GM12878 (cell line): ENCODE measurements around the gene ME2. TPM values are rescaled to one million over a fixed set of nuclear protein-coding genes. Genes with fewer than 3 reads are reported as not detected.
"Not testable (repeated sequence)": the region's sequence is repeated elsewhere in the genome, so short reads cannot be mapped to it uniquely, and the experiment has no call there.

Source experiments
- ATAC-seq: fragments of 200-7000 bp; cut with Tn5 transposase; 3 replicates; pipeline ENCODE4 v1.9.1; 2020; ENCODE audit warnings: mild to moderate bottlenecking, moderate library complexity
- BruUV-seq: library from RNA; stranded (reverse); fragments of 400-500 nt; replicated peaks from 2 replicates; lab custom pipeline; 2021; lab: Mats Ljungman, UMichigan
- CTCF ChIA-PET: fragments of 300-600 bp; sonication (Branson Sonifier 250); formaldehyde crosslinking; extraction: SDS; loops from one replicate; lab custom pipeline; 2021; ENCODE audit warnings: inconsistent platforms; lab: Yijun Ruan, JAX
- POLR2A ChIA-PET: fragments of 350-600 bp; formaldehyde crosslinking; extraction: SDS; loops from one replicate; lab custom pipeline; 2021; ENCODE audit warnings: inconsistent platforms; lab: Charles Lee
- RAD21 ChIA-PET: fragments of 300-600 bp; sonication (Branson Sonifier 250); formaldehyde crosslinking; loops from one replicate; lab custom pipeline; 2023; ENCODE audit warnings: antibody characterized with exemption; ENCODE audit not compliant: unreplicated experiment; lab: Charles Lee
- SMC1A ChIA-PET: fragments of 300-600 bp; sonication (Branson Sonifier 250); formaldehyde crosslinking; loops from one replicate; lab custom pipeline; 2023; ENCODE audit not compliant: unreplicated experiment, uncharacterized antibody; lab: Charles Lee
- DNase-seq: peaks from one replicate; pipeline ENCODE4 v3.0.0-alpha.2; 2011; ENCODE audit warnings: low read depth, low spot score
- FAIRE-seq: peaks from 3 replicates; lab custom pipeline; 2011; peaks lifted over from hg19 to GRCh38; lab: Jason Lieb, UNC
- H2AFZ ChIP-seq: 2 replicates; pipeline ENCODE4 v1.6.0; 2011; ENCODE audit warnings: low read depth, low read length, control low read depth; ENCODE audit not compliant: control insufficient read depth
- H3K27ac ChIP-seq: 2 replicates; pipeline ENCODE4 v1.5.1; 2011; ENCODE audit warnings: control low read depth; ENCODE audit not compliant: control insufficient read depth, insufficient read depth
- H3K27me3 ChIP-seq, 2 experiments: replicated peaks in 1 of 2; 2 replicates each; pipeline versions ENCODE4 v1.6.0 to v1.6.1; 2011; ENCODE audit warnings: low read length in 1 of 2; ENCODE audit not compliant: control insufficient read depth in 2 of 2, insufficient read depth in 2 of 2
- H3K36me3 ChIP-seq, 2 experiments: 2 replicates each; pipeline ENCODE4 v1.5.1; 2011; ENCODE audit warnings: low read length in 1 of 2; ENCODE audit not compliant: control insufficient read depth in 2 of 2, insufficient read depth in 2 of 2
- H3K4me1 ChIP-seq: 2 replicates; pipeline ENCODE4 v1.6.1; 2011; ENCODE audit warnings: mild to moderate bottlenecking, low read length, moderate library complexity, mixed read lengths; ENCODE audit not compliant: control insufficient read depth, insufficient read depth
- H3K4me2 ChIP-seq: 2 replicates; pipeline ENCODE4 v1.6.0; 2011; ENCODE audit warnings: control low read depth; ENCODE audit not compliant: control insufficient read depth, insufficient read depth
- H3K4me3 ChIP-seq: fragments of 200-600 bp; sonication (generic); 2 replicates; pipeline ENCODE4 v1.5.1; 2016
- H3K79me2 ChIP-seq: 2 replicates; pipeline ENCODE4 v1.6.0; 2011; ENCODE audit warnings: low read length; ENCODE audit not compliant: control insufficient read depth, insufficient read depth
- H3K9ac ChIP-seq: 2 replicates; pipeline ENCODE4 v1.8.0; 2011; ENCODE audit warnings: low read length, control low read depth, mixed read lengths; ENCODE audit not compliant: control insufficient read depth, insufficient read depth
- H3K9me3 ChIP-seq: replicated peaks from 3 replicates; pipeline ENCODE4 v1.5.1; 2011; ENCODE audit warnings: mild to moderate bottlenecking, low read length; ENCODE audit not compliant: control insufficient read depth, insufficient read depth
- H4K20me1 ChIP-seq: 2 replicates; pipeline ENCODE4 v1.6.0; 2011; ENCODE audit not compliant: control insufficient read depth, insufficient read depth
- CTCF ChIP-seq, 3 experiments: IDR thresholded peaks in 2 of 3; conservative IDR thresholded peaks in 1 of 3; 2 replicates each; pipeline ENCODE4 v1.5.1; 2011; ENCODE audit warnings: low read depth in 3 of 3, low read length in 3 of 3, mild to moderate bottlenecking in 3 of 3, control low read depth in 2 of 3, moderate library complexity in 2 of 3, inconsistent platforms in 1 of 3, mixed read lengths in 1 of 3; ENCODE audit not compliant: control insufficient read depth in 2 of 3, insufficient read depth in 1 of 3; ENCODE audit errors: extremely low read depth in 1 of 3
- NR2C2 ChIP-seq: IDR thresholded peaks from 2 replicates; pipeline ENCODE4 v1.6.1; 2011; ENCODE audit warnings: borderline replicate concordance, low read depth; ENCODE audit not compliant: control insufficient read depth, insufficient read length
- WGBS: methylation state at CpG from one replicate; pipeline ENCODE4 v1.1.6; 2016; ENCODE audit warnings: low lambda C conversion rate; ENCODE audit not compliant: insufficient replicate concordance, insufficient coverage; ENCODE audit errors: missing lambda C conversion rate; 5-methylcytosine and 5-hydroxymethylcytosine counted together
- in situ Hi-C: fragments of 300-500 bp; cut with MboI; formaldehyde crosslinking; loops from 9 replicates; pipeline ENCODE4 v1.14.3; 2018; ENCODE audit warnings: mixed read lengths
- intact Hi-C: fragments of 100-400 bp; cut with micrococcal nuclease; formaldehyde crosslinking; loops from one replicate; pipeline ENCODE4 v1.14.2; 2022; ENCODE audit not compliant: unreplicated experiment
- polyA plus RNA-seq, 11 experiments: library from polyadenylated mRNA; depleted of rRNA in 4 of 11; unstranded in 6 of 11; stranded (reverse) in 5 of 11; fragments of >200 nt; fragmentation: Nextera tagmentation in 4 of 11; fragmentation: Illumina TruSeq in 1 of 11; extraction: Ambion mirVana in 4 of 11; extraction: Trizol in 1 of 11; gene quantifications; 1 replicate in 1 of 11; 2 replicates in 10 of 11; pipeline versions ENCODE4 v1.2.1 to v1.2.3, GENCODE V29; 2011 to 2016; ENCODE audit warnings: inconsistent platforms in 2 of 11, missing spikeins in 2 of 11, low read depth in 1 of 11
- total RNA-seq, 4 experiments: library from RNA; depleted of rRNA in 3 of 4; stranded (reverse); fragments of >200 nt in 3 of 4; fragmentation: Illumina TruSeq in 1 of 4; extraction: Trizol in 1 of 4; gene quantifications; 2 replicates each; pipeline versions ENCODE4 v1.2.1 to v1.2.3, GENCODE V29; 2013 to 2021

The ME2 gene
- total and polyA plus RNA-seq, 10 of the 15 experiments (the other 5 are each of a cell fraction or from before 2014, with no cell fraction given): 41.3 to 155 (median 133) TPM

GRCh38 chr18:50857166-50857565 lies 21.8 kb upstream of the ME2 start:
- H3K27me3 ChIP-seq, intact Hi-C loops, H3K36me3 ChIP-seq, H3K79me2 ChIP-seq, POLR2A ChIA-PET, in situ Hi-C loops, H3K9me3 ChIP-seq, FAIRE-seq, ATAC-seq, BruUV-seq, H3K4me1 ChIP-seq, H3K9ac ChIP-seq, H3K4me3 ChIP-seq, H3K27ac ChIP-seq, H2AFZ ChIP-seq, H3K4me2 ChIP-seq, H4K20me1 ChIP-seq, DNase-seq: not testable (repeated sequence)
- 7% methylated on average over 5 of the region's 5 CpGs for WGBS
- ChIA-PET CTCF (interaction anchor here (1.1 to 1.2 kb wide), 2 partner anchors 34 to 40 kb away, joined by 3 to 4 read pairs; no protein-coding TSS in a partner anchor), RAD21 (interaction anchor here (1.2 kb wide), 2 partner anchors 10 to 194 kb away, joined by 3 read pairs; no protein-coding TSS in a partner anchor), SMC1A (interaction anchor here (0.6 to 1.6 kb wide), 3 partner anchors 26 to 497 kb away, joined by 3 to 5 read pairs (median 3); no protein-coding TSS in a partner anchor)

GRCh38 chr18:50857694-50858093 lies 21.2 kb upstream of the ME2 start:
- Histone ChIP-seq H3K79me2 (no peaks in the 10 kb centered on the region), H3K27ac (no peak overlapping the region), H3K27me3 (no peaks in the 10 kb centered on the region), H3K9me3 (no peaks in the 10 kb centered on the region), H2AFZ (no peak overlapping the region)
- POLR2A ChIA-PET: no interaction called here
- in situ Hi-C loops: no loop called here
- RAD21 ChIA-PET: interaction anchor here (1.2 kb wide), 1 partner anchor 10 kb away, joined by 3 read pairs; no protein-coding TSS in a partner anchor
- no peak for FAIRE-seq
- intact Hi-C loops: no loop called here
- TF ChIP-seq NR2C2 (no peak), CTCF (IDR thresholded peaks at IDR 0.05 in 2 of 3, conservative IDR thresholded peaks at IDR 0.05 in 1 of 3; ENCODE audit: control insufficient read depth in 2 of 3, extremely low read depth in 1 of 3, insufficient read depth in 1 of 3, low read depth in 3 of 3, low read length in 3 of 3) (peak in 1 of 3 experiments; percentile 7; a peak in 1 of 6 replicates)
- TF ChIP-seq, all 136 proteins: peak for 1
- no peak for DNase-seq
- H4K20me1 ChIP-seq: no peaks in the 10 kb centered on the region
- ATAC-seq: no peak
- SMC1A ChIA-PET: interaction anchor here (0.7 to 1.6 kb wide), 2 partner anchors 25 to 449 kb away, joined by 3 to 5 read pairs; no protein-coding TSS in a partner anchor
- no peaks in the 10 kb centered on the region for H3K36me3 ChIP-seq
- WGBS: 67% methylated on average over 3 of the region's 3 CpGs
- no peak overlapping the region for H3K4me2 ChIP-seq
- no peak overlapping the region for H3K4me3 ChIP-seq
- H3K4me1 ChIP-seq: peaks cover 10% of the 10 kb centered on the region
- H3K9ac ChIP-seq: no peak overlapping the region
- no TSS peak for BruUV-seq
- CTCF ChIA-PET: interaction anchor here (1.2 kb wide), 1 partner anchor 34 kb away, joined by 3 read pairs; no protein-coding TSS in a partner anchor
